GM18498 (cell line): ENCODE results near the gene SERPINB1.
A peak's percentile ranks its signal among the peaks of the same experiment; 100 is the strongest.

Source experiments
- ATAC-seq: cut with Tn5 transposase; IDR thresholded peaks from one replicate; pipeline ENCODE4 v1.9.1; 2021; ENCODE audit warnings: mild to moderate bottlenecking, moderate library complexity; ENCODE audit not compliant: unreplicated experiment

The SERPINB1 gene

DNA sequence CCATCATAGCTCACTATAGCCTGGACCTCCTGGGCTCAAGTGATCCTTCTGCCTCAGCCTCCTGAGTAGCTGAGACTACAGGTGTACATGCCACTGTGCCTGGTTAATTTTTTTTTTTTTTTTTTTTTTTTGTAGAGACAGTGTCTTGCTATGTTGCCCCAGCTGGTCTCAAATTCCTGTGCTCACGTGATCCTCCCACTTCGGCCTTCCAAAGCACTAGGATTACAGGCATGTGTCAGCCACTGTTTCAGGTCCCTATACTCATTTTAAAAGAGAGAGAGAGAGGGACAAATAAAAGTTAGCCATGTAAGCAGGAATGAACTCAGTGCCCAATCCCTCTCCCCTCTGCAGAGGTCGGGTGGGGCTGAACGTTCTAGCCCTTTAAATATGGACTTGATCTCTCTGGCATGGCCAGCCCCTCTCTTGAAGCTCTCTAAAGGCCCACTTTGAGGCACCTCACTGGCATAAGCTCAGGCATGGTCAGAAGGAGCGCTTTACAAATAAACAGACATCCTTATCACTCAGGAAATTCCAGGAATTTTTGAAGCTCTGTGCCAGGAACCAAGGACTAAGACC, 9.0 kb upstream of the SERPINB1 start:
- no peak for ATAC-seq

DNA sequence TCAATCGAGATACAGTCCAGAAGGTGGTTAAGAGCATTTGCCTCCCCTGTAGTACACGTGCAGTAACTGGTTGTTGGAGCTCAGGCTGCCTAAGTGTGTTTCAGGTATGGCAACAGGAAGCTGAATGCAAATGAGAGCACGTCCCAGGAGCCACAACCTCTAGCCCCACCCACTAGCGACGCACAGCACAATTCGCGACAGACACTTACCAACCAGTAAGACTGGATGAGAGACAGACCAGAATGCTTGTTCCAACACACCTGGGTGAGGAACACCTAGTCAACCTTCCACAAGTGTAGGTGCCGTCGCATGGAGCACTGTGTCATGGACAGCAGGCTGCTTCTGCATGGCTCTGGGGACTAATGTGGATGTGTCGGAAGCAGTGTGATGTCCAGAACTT, 7.2 kb upstream of the SERPINB1 start:
- peak; percentile 38 for ATAC-seq

DNA sequence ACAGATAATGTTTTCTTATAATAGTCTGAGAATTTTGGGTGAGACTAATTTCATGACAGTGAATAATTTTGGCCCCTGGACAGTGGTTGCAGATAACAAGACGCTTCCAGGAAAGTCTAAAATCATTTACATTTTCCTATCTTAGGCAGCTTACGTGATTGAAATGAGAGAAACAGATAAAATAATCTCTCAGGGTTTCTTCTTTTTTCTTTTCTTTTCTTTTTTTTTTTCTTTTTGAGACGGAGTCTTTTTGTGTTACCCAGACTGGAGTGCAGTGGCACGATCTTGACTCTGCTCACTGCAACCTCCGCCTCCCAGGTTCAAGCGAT, 4.2 kb upstream of the SERPINB1 start:
- ATAC-seq = no peak

DNA sequence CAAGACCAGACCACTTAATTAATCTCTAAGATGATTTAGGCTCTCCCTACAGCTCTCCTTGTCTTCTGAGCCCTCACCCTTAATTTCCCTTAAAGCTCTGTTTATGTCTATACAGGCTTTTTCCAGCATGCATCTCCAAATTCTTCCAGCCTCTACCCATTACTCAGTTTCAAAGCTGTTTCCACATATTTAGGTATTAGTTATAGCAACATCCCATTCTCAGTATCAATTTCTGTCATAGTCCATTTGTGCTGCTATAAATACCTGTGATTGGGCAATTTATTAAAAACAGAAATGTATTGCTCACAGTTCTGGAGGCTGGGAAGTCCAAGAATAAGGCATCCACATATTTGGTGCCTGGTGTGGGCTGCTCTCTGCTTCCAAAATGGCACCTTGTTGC, 2.3 kb upstream of the SERPINB1 start:
- ATAC-seq = no peak

DNA sequence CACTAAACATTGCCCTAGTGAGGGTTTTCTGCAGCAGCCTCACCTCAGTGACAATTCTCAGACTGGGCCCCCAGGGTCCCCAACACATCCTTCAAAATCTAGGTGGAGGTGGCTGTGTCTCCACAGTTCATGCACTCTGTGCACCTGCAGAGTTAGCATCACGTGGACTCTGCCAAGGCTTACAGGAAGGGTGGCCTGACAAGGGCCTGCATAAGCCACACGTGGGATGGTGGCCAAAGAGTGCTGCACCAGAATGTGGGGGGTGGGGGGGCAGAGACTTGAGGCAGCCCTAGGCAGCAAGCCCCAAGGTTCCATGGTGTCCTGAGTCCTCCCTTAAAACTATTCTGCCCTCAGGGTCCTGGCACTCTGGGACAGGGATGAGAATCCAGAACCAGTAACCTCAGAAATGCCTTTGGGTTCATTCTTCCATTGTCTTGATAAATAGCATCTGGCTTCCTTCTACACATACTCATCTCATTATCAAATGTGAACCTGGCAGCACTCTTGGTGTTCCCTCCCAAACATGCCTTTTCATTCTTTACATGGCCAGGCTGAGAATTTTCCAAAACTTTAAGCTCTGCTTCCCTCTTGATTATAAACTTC, 1.6 kb upstream of the SERPINB1 start:
- ATAC-seq = no peak

DNA sequence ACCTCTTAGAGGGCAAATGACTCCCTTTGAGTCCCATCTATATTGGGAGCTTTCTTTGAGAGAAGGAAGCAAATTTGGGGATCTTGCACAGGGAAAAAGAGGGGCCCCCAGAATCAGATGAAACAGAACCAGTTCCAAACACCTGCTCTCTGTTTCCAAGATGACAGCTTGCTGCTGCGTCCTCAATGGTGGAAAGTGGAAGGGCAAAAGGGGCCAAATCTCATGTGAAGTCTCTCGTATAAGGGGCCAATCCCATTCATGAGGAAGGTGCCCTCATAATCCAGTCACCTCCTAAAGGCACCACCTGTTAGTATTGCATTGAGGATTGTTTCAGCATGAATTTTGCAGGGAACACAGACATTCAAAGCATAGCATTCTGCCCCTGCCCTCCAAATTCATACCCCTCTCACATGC, 483 bp upstream of the SERPINB1 start:
- no peak for ATAC-seq

DNA sequence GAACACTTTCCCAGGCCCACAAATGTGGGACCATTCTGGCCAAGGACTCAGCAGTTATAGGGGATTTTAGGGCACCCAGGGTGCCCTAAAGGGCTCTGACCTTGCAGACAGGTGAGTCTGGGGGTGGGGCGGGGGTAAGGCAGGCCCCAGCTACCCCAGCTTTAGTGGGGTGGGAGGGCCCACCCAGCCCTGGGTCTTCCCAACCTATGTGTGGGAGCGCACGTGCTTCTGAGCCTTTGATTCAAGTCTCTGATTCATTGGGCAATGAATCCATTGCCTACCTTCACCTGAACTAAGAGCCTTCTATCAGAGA, 958 bp downstream of the SERPINB1 start:
- ATAC-seq = no peak

DNA sequence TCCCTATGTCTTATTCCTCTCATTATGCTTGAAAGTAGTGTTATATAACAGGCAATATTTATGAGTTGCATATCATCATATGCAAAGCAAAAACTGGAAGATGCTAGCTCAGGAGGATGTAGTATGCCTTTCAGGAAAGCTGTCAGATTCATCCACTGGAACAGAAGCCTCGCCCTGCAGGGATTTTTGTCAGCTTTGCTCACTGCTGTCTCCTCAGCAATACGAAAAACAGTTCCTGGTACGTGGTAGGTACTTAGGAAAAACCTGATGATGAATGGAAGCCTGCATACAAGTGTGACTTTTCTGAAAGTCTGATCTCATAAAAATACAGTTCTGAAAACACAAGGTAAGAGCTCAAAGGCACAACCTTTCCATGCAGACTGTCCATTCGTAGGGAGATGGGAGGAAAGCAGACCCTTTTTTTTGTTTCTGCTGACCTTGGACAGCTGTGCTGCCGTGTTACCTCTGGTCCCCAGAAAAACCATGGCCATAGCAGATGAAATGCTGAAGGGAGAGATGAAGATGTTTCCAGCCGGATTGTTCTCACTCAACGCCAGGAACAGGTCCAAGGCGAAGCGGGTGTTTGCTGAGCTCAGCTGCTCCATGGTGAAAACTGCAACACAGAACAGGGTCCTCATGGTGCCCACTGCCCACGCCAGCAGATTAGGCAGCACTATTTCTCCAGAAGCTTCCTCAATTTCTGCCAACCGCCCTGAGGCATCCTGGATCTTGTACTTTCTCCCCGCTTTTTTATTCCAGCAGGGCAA, 1.5 kb downstream of the SERPINB1 start:
- no peak for ATAC-seq

DNA sequence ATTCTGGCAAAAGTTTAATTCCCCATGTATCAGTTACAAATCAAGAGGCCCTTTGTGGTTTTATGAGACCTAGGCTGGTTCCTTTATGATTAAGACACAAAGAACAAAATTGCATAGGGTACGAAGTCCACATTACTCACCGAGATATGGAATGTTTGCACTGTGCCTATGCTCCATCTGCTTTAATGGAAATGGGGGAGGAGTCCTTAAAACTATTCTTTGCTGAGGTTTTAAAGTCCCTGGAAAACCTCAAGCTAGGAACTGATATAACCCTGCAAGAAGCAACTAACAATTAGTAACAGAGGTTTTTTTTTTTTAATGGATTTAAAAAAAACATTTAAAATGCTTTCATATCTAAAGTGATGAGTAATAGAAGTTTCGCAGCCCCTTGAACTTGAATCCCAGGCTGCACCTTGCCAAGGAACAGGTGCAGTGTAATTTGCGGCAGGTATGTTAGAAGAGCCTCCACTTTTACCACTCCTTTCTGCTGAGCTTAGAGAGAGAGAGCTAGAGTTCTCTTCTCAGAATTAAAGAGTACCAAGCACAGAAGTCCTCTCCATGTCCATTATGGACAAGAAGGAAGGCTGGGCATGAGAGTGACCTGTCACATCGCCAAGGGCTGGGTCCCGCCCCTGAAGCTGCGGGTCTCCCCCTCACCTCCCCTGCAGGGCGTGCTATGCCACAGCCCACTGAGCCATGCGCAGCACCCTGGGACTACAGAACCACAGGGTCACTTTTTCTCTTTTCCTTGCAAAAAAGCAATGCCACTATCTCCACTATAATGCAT, 2.3 kb downstream of the SERPINB1 start:
- no peak for ATAC-seq

DNA sequence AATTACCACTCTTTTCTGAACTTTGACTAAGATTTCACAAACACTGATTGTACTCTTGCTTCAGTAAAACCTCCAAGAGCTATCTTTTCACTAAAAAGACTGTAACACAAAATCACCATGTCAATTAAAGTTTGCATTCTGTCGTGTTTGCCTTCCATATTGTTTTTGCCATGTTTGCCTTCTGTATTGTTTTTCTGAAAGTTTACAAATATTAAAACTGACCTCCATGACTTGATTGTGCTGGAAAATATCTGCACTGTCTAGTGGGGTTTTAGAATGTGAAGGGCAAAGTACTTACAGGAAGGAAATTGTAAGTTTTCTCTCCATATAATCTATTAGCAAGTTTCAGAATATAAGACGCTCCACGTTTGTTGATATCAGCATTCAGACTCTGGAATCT, 3.4 kb downstream of the SERPINB1 start:
- ATAC-seq = no peak

DNA sequence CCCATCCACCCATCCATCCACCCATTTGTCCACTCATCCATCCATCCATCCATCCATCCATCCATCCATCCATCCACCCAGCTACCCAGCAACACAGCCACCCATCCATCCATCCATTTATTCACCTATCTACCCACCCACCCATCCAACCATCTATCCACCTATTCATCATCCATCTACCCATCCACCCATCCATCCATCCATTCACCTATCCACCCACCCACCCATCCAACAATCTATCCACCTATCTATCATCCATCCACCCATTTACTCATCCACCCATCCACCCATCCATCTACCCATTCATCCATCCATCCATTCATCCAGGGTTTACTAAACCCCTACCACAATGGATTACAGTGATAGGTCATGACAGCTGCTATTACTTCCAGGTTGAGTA, 7.4 kb downstream of the SERPINB1 start:
- ATAC-seq = no peak

DNA sequence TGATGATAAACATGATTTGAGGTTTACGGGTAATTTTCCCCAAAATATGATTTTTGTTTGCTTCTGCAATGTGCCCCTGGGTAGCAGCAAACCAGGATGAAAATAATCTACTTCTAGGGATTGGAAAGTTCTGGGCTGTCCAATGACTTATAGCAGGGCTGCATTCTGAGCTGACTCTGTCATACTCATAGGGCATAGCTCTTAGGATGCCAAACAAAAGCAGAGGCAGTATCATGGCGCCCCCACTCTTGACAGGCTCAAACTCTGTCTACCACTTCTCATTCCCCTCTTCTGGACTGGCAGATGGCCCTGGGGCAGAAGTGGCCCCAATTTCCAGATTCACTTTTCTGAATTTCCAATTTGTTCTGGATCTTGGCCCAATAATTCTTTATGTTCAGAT, 10.3 kb downstream of the SERPINB1 start:
- no peak for ATAC-seq

DNA sequence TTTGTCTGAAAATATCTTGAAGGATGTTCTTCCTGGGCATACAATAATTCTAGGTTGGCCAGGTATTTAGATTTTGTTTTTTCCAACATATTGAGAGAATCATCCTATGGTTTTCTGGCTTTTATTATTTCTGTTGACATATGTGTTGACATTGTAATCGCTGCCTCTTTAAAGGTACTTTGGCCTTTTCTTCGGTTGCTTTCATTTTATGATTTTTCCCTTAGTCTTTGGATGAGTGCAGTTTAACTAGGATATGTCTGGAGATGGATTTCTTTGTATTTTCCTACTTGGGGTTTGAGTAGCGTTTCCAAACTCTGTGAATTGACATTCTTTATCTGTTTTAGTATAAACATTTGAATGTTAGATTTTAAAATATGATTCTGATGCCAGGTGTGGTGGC, 11.5 kb downstream of the SERPINB1 start:
- no peak for ATAC-seq

DNA sequence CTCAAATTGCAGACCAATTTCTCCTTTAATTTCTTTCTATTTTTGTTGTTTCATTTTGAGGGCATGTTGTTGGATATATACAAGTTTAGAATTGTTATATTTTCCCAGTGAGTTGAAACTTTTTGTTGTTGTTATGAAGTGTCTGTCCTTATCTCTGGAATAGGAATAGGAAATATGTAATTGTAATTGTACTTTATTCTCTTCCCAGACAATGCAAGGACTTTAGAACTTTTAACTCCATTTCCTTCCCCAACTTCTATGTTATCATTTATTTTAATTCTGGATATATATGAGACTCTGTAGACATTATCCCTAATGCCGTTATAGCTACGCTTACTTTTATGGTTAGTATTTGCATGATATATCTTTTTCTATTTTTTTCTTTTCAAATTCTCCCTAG, 12.4 kb downstream of the SERPINB1 start:
- no peak for ATAC-seq

DNA sequence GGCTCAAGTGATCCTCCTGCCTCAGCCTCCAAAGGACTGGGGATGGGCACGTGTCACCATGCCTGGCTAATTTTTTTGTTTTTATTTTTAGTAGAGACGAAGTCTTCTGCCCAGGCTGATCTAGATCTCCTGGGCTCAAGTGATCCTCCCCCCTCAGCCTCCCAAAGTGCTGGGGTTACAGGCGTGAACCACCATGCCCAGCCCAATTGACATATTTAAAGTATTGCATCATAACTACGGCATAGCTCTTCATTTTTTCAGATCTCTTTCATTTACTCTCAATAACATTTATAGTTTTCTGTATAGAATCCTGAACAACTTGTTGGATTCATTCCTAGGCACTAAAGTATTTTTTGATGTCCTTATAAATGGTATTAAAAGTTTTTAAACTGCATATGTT, 13.0 kb downstream of the SERPINB1 start:
- no peak for ATAC-seq

DNA sequence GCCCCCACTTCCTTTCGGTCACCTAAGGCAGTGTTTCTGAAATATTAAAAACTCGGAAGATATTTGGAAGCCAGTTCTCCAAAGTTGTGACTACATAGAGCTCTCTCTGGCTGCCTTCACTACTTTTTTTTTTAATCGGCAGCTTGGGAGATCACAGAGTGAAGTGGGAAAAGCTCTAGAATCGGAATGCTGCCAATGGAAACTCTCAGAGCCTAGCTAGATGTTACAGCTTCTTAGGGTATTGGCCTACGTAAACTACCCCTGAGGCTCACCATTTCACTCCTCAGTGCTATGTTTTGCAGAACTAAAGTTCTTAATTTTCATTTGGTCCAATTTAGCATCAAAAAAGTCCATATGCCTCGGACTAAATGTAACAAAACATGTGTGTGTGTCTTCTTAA, 14.5 kb downstream of the SERPINB1 start:
- ATAC-seq = no peak

DNA sequence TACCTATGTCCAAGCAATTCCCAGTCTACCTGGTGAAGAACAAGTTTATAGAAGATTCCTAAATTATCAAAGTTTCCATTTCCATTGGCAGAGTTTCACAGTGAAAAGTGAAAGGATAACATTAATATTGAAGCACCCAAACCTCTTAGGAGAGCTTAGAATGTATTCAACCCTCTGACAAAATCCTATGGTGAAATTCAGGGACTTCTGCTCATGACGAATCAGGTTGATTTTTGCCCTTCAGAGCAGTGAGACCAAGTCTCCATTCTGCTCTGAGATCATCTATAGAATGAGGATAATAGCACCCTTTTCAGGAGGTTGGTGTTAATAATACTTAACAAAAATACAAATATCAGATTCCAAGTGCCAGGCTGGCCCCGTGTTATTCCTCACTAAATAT, 15.5 kb downstream of the SERPINB1 start:
- ATAC-seq = no peak

DNA sequence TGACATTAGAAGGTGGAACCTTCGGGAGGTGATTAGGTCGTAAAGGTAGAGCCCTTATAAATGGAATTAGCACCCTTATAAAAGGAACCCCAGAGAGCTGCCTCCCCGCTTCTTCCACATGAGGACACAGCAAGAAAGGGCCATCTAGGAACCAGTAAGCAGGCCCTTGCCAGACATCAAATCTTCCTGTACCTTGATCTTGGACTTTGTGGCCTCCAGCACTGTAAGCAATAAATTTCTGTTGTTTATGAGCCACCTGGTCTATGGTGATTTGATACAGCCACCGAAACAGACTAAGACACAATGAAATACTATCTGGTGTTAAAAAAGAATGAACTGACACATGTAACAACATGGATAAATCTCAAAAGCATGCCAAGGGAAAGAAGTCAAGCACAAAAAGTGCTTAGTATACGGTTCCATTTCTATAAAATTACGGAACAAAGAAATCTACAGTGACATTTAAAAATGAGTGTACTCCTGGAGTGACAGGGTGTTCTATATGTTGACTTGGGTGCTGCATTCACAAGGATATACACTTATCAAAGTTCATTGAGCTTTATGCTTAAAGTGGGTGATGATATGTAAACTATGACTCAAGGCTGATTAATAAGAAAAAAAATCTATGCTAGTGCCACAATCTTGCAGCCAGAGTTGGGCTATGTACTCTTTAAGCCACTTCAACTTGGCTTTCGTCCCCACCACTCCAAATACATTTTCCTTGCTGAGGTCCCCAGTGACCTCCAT, 18.4 kb downstream of the SERPINB1 start:
- ATAC-seq = no peak

DNA sequence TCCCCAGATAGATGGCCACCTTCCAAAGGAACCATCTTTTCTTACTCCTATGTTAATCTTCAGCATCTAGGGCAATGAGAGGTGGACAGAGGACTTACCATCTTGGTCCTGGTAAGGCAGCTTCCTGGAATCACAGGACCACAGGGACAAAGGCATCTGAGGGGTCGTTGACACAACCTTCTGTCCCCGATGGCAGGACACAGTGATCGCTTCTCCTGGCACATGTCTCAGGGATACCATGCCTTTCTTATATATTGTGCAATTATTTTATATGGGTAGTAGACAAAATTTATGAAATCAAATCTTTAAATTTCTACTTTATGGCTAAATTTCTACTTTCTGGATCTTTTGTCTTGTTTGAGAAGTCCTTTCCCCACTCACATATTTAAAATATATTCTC, 20.1 kb downstream of the SERPINB1 start:
- no peak for ATAC-seq

DNA sequence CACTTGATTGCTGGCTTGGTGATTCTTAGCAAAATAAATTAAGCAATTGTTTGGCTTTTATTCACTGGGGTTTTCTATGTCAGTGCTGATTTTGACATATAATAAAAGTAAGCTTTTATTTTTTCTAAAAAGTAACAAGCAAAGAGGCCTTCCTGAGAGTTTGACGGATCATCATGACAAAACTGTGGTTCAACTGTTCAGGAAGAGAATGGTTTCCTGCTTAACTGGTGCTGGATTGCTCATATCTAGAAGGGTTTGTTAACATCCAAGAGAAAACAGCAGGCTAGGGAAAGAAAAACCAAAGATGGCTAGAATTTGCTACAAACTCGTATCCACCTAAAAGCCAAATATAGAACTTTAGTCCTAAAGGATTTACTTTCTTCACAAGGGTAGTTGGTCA, 21.2 kb downstream of the SERPINB1 start:
- ATAC-seq = no peak

DNA sequence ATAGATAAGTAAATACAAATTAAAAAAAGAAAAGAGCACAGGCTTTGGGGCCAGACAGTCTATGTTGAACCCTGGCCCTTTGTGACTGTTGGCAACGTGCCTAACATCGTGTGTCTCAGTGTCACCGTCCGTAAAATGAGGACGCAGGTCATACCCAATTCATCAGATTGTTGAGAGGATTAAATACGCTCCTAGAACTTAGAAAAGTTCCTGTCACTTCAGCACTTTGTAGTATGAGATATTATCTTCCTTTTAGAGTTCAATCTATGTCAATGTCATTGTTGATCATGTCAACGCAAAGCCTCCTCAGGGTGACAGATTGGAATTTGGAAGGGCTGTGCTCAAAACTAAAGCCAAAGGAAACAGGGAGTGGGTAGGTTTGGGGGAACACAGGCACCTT, 21.7 kb downstream of the SERPINB1 start:
- no peak for ATAC-seq
